Gastrocnemius medialis (tissue), 4 donors: ENCODE data around the gene ZNF213. TPM values are rescaled to one million over a fixed set of nuclear protein-coding genes. Genes with fewer than 3 reads are reported as not detected.
"Not testable (repeated sequence)": the region's sequence is repeated elsewhere in the genome, so short reads cannot be mapped to it uniquely, and the experiment has no call there.

Source experiments
- ATAC-seq, 2 donors: fragments of 150-250 bp; one replicate each; pipeline ENCODE4 v1.9.1; 2016
- DNase-seq, 2 donors: peaks; one replicate each; pipeline ENCODE4 v3.0.0-alpha.2; 2019
- H3K27ac ChIP-seq, 4 donors: fragments of 200-600 bp; sonication (generic); 1 replicate in 1 of 4; 2 replicates in 3 of 4; pipeline ENCODE4 v1.5.1; 2016 to 2018; ENCODE audit warnings: mild to moderate bottlenecking in 2 of 4, moderate library complexity in 1 of 4
- H3K27me3 ChIP-seq, 3 donors: fragments of 200-600 bp; sonication (generic) in 2 of 3; 1 replicate in 1 of 3; 2 replicates in 2 of 3; pipeline versions ENCODE4 v1.5.1 to v1.6.0; 2016 to 2019; ENCODE audit warnings: mild to moderate bottlenecking in 1 of 3, moderate library complexity in 1 of 3
- H3K36me3 ChIP-seq, 2 donors: fragments of 200-600 bp; sonication (generic) in 1 of 2; one replicate each; pipeline ENCODE4 v1.5.1; 2017 to 2018
- H3K4me1 ChIP-seq, 2 donors: fragments of 200-600 bp; sonication (generic) in 1 of 2; one replicate each; pipeline ENCODE4 v1.5.1; 2016 to 2017; ENCODE audit warnings: mild to moderate bottlenecking in 2 of 2
- H3K4me3 ChIP-seq, 4 donors: fragments of 200-600 bp; sonication (generic) in 3 of 4; 1 replicate in 1 of 4; 2 replicates in 3 of 4; pipeline ENCODE4 v1.5.1; 2016 to 2019; ENCODE audit warnings: mild to moderate bottlenecking in 2 of 4
- H3K9me3 ChIP-seq, 3 donors: fragments of 200-600 bp; sonication (generic) in 2 of 3; 1 replicate in 1 of 3; 2 replicates in 2 of 3; pipeline ENCODE4 v1.5.1; 2016 to 2019
- POLR2A ChIP-seq, 2 donors: fragments of 450-650 bp; IDR thresholded peaks; one replicate each; pipeline ENCODE4 v1.6.1; 2017; ENCODE audit warnings: antibody characterized with exemption in 2 of 2, mild to moderate bottlenecking in 2 of 2, moderate library complexity in 2 of 2
- in situ Hi-C, 4 donors: fragments of 200-750 bp; cut with MboI; loops; one replicate each; pipeline versions ENCODE4 v1.15.0 to v1.8.0; 2017; ENCODE audit warnings: low sequenced_read_pairs in 4 of 4
- intact Hi-C: fragments of 100-400 bp; cut with DNase I; formaldehyde crosslinking; loops from one replicate; pipeline ENCODE4 v1.15.1; 2023; ENCODE audit warnings: low total_unique reads
- total RNA-seq, 4 donors: library from RNA; depleted of rRNA; stranded (reverse); fragments of >200 nt; gene quantifications; one replicate each; pipeline versions ENCODE4 v1.1.0 to v1.2.3, GENCODE V29; 2016
- TF ChIP-seq, protein P1 (sequence below), 5 experiments: fragments of 450-650 bp in 3 of 5; fragments of 200-600 bp in 2 of 5; sonication (generic) in 2 of 5; IDR thresholded peaks in 4 of 5; conservative IDR thresholded peaks in 1 of 5; 1 replicate in 4 of 5; 2 replicates in 1 of 5; pipeline ENCODE4 v1.5.1; 2016 to 2019; ENCODE audit warnings: antibody characterized with exemption in 5 of 5, mild to moderate bottlenecking in 3 of 5, moderate library complexity in 3 of 5

Gene ZNF213
- total RNA-seq, 4 donors from 2014 or later = 8.9 to 18.6 (median 14.5) TPM

DNA sequence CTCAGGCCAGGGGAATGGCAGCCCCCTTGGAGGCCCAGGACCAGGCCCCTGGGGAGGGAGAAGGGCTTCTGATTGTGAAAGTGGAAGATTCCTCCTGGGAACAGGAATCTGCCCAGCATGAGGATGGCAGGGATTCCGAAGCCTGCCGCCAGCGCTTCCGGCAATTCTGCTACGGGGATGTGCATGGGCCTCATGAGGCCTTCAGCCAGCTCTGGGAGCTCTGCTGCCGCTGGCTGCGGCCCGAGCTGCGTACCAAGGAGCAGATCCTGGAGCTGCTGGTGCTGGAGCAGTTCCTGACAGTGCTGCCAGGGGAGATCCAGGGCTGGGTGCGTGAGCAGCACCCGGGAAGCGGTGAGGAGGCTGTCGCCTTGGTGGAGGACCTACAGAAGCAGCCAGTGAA, 2.4 kb downstream of the ZNF213 start:
- no peaks in the 10 kb centered on the region for H3K27me3 ChIP-seq
- H3K27ac ChIP-seq = peak overlapping the region in 2 of 4 donors; percentile 31 to 96
- ATAC-seq (no peak), DNase-seq (no peak)
- peaks cover 30 to 62% of the 10 kb centered on the region in 2 donors for H3K4me1 ChIP-seq
- intact Hi-C loops = no loop called here
- H3K36me3 ChIP-seq = peaks cover 0 to 23% of the 10 kb centered on the region in 2 donors
- no peak overlapping the region for H3K4me3 ChIP-seq
- in situ Hi-C loops = no loop called here
- H3K9me3 ChIP-seq = no peaks in the 10 kb centered on the region
- TF ChIP-seq, protein P1, sequence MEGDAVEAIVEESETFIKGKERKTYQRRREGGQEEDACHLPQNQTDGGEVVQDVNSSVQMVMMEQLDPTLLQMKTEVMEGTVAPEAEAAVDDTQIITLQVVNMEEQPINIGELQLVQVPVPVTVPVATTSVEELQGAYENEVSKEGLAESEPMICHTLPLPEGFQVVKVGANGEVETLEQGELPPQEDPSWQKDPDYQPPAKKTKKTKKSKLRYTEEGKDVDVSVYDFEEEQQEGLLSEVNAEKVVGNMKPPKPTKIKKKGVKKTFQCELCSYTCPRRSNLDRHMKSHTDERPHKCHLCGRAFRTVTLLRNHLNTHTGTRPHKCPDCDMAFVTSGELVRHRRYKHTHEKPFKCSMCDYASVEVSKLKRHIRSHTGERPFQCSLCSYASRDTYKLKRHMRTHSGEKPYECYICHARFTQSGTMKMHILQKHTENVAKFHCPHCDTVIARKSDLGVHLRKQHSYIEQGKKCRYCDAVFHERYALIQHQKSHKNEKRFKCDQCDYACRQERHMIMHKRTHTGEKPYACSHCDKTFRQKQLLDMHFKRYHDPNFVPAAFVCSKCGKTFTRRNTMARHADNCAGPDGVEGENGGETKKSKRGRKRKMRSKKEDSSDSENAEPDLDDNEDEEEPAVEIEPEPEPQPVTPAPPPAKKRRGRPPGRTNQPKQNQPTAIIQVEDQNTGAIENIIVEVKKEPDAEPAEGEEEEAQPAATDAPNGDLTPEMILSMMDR (IDR thresholded peaks at IDR 0.05 in 4 of 5, conservative IDR thresholded peaks at IDR 0.05 in 1 of 5) = no peak
- TF ChIP-seq POLR2A (IDR thresholded peaks at IDR 0.05) = no peak

DNA sequence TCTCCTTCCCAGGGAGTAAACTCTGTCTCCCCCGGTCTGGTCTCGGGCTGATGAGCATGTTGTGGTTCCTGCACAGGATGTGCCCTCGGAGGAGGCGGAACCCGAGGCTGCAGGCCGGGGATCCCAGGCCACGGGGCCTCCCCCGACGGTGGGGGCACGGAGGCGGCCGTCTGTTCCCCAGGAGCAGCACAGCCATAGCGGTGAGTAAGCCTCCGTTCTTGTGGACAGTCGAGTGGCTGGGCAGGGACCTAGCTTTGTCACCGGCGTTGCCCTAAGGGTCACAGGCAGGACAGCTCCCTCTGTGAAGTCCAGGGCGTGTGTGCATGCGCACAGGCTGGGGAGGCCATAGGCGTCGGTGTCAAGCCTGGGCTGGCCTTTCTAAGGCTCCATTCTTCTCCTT, 3.5 kb downstream of the ZNF213 start:
- DNase-seq (no peak), ATAC-seq (no peak)
- intact Hi-C loops = no loop called here
- Histone ChIP-seq H3K27me3 (no peaks in the 10 kb centered on the region), H3K9me3 (no peaks in the 10 kb centered on the region), H3K4me1 (peaks cover 33 to 68% of the 10 kb centered on the region in 2 donors), H3K4me3 (no peak overlapping the region), H3K36me3 (peaks cover 0 to 23% of the 10 kb centered on the region in 2 donors), H3K27ac (peak overlapping the region; percentile 47 to 98 (median 67))
- no peak for TF ChIP-seq POLR2A (IDR thresholded peaks at IDR 0.05)
- TF ChIP-seq, protein P1 (IDR thresholded peaks at IDR 0.05 in 4 of 5, conservative IDR thresholded peaks at IDR 0.05 in 1 of 5) = no peak
- in situ Hi-C loops = no loop called here

DNA sequence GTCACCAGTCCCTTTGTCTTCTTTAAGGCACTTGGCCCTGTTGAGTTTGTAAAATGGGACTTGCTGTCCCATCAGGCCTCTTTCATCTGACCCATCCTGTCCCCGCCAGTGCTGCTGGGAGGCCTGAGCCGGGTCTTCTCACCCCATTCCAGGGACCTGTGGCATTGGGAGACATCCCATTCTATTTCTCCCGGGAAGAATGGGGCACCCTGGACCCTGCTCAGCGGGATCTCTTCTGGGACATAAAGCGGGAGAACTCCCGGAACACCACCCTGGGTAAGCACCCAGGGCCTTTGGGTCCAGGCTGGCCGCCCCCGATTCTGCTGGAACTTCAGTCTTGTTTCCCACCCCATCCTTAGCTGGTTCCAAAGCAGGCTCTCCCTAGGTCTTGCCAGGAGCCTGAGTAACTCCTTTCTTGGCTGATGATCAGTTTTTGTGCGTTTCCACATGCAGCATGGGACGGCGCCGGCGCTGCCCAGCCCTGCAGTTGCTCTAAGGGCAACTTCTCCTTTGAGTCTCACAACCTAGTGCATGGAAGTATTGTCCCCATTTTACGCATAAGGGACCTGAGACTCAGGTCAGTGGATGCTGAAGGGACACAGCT, 4.1 kb downstream of the ZNF213 start:
- H3K27me3 ChIP-seq = no peaks in the 10 kb centered on the region
- TF ChIP-seq, protein P1 (IDR thresholded peaks at IDR 0.05 in 4 of 5, conservative IDR thresholded peaks at IDR 0.05 in 1 of 5) = no peak
- TF ChIP-seq POLR2A (IDR thresholded peaks at IDR 0.05) = no peak
- no peaks in the 10 kb centered on the region for H3K9me3 ChIP-seq
- no peak overlapping the region for H3K4me3 ChIP-seq
- H3K36me3 ChIP-seq = peaks cover 0 to 23% of the 10 kb centered on the region in 2 donors
- peaks cover 33 to 65% of the 10 kb centered on the region in 2 donors for H3K4me1 ChIP-seq
- intact Hi-C loops (no loop called here), in situ Hi-C loops (no loop called here)
- DNase-seq = peak in 1 of 2 donors; percentile 56
- H3K27ac ChIP-seq = peak overlapping the region; percentile 47 to 98 (median 67)
- ATAC-seq = no peak

DNA sequence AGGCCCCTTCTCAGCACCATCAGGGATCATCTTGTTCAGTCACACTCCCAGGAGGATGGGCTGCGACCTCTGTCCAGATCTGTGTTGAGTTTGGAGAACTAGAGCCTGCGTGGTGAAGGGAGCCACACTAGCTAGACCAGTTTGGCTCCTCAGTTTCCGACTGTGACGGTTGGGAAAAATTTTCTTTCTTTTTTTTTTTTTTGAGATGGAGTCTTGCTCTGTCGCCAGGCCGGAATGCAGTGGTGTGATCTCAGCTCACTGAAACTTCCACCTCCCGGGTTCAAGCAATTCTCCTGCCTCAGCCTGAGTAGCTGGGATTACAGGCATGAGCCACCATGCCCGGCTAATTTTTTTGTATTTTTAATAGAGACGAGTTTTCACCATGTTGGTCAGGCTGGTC, 4.7 kb downstream of the ZNF213 start:
- H3K4me3 ChIP-seq, DNase-seq, H3K27me3 ChIP-seq, intact Hi-C loops, in situ Hi-C loops, ATAC-seq, H3K9me3 ChIP-seq: not testable (repeated sequence)
- peaks cover 0 to 23% of the 10 kb centered on the region in 2 donors for H3K36me3 ChIP-seq
- H3K27ac ChIP-seq = peak overlapping the region; percentile 47 to 98 (median 67)
- peaks cover 37 to 69% of the 10 kb centered on the region in 2 donors for H3K4me1 ChIP-seq

DNA sequence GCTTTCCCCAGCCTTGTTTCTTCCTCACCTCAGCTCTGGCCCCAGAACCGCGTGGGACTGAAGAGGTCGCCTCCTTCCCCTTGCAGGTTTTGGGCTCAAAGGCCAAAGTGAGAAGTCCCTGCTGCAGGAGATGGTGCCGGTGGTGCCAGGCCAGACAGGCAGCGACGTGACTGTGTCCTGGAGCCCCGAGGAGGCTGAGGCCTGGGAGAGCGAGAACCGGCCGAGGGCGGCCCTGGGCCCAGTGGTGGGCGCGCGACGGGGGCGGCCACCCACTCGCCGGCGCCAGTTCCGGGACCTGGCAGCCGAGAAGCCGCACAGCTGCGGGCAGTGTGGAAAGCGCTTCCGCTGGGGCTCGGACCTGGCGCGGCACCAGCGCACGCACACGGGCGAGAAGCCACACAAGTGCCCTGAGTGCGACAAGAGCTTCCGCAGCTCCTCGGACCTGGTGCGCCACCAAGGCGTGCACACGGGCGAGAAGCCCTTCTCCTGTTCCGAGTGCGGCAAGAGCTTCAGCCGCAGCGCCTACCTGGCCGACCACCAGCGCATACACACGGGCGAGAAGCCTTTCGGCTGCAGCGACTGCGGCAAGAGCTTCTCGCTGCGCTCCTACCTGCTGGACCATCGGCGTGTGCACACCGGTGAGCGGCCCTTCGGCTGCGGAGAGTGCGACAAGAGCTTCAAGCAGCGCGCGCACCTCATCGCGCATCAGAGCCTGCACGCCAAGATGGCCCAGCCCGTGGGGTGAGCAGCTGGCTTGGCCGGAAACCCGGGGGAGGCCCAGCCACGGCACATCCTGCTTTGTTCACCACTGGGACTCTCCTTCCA, 6.0 kb downstream of the ZNF213 start:
- in situ Hi-C loops = no loop called here

More for the DNA sequence above, 6.0 kb downstream of the ZNF213 start:
- Histone ChIP-seq H3K4me1 (peaks cover 38 to 80% of the 10 kb centered on the region in 2 donors), H3K27ac (peak overlapping the region; percentile 92 to 98 (median 94)), H3K9me3 (no peaks in the 10 kb centered on the region), H3K36me3 (peaks cover 0 to 23% of the 10 kb centered on the region in 2 donors), H3K4me3 (no peak overlapping the region), H3K27me3 (no peaks in the 10 kb centered on the region)
- ATAC-seq (no peak), DNase-seq (no peak)
- TF ChIP-seq POLR2A (IDR thresholded peaks at IDR 0.05) = no peak
- TF ChIP-seq, protein P1 (IDR thresholded peaks at IDR 0.05 in 4 of 5, conservative IDR thresholded peaks at IDR 0.05 in 1 of 5) = no peak
- intact Hi-C loops = loop anchor here (5.0 to 10.0 kb wide), 2 partner anchors 256 to 1529 kb away; partner anchors contain the start of genes CRAMP1, FLYWCH2 and IFT140
